GF-D8 (cell line): ENCODE data around the gene RIMS4.
"Not testable (repeated sequence)": the region's sequence is repeated elsewhere in the genome, so short reads cannot be mapped to it uniquely, and the experiment has no call there.

Experiments
- DNase-seq: peaks from one replicate; lab custom pipeline; 2025; lab: John Stamatoyannopoulos, UW

RIMS4 gene

DNA sequence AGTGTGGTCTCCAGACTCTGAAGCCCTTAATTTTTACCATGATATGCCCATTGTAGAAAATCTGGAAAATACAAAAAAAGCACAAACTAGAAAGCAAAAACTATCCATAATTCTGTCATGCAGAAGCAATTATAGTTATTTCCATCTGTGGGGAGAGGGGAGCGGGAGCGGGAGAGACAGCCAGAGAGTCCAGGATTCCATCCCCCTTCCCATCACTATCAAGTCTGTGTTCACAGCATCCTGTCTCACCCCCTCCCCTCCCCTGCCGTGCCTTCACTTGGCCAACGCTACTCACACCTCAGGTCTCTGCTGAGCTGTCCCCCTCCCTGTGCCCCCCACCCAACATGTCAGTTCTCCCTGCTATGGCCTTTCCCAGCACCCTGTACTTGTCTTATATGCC lies 14.5 kb downstream of the RIMS4 start:
- no peak for DNase-seq

DNA sequence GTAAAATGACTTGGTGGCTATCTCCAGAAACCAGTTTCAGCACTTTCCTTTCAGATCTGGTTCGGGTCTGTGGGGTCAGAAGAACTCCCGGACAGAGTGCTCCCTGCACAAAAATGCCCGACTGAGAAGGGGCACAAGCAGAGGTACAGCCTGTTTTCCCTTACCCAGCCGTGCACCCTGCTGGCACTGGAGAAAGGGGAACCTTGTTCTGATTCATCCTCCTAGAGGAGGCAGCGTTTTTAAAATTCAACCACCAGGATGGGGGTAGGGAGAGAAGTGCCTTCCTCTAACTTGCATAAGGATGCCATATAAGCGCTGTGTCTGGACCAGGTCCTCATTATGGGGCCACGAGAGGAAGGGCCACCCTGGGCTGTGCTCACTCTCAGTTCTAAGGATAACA lies 17.6 kb downstream of the RIMS4 start:
- no peak for DNase-seq

DNA sequence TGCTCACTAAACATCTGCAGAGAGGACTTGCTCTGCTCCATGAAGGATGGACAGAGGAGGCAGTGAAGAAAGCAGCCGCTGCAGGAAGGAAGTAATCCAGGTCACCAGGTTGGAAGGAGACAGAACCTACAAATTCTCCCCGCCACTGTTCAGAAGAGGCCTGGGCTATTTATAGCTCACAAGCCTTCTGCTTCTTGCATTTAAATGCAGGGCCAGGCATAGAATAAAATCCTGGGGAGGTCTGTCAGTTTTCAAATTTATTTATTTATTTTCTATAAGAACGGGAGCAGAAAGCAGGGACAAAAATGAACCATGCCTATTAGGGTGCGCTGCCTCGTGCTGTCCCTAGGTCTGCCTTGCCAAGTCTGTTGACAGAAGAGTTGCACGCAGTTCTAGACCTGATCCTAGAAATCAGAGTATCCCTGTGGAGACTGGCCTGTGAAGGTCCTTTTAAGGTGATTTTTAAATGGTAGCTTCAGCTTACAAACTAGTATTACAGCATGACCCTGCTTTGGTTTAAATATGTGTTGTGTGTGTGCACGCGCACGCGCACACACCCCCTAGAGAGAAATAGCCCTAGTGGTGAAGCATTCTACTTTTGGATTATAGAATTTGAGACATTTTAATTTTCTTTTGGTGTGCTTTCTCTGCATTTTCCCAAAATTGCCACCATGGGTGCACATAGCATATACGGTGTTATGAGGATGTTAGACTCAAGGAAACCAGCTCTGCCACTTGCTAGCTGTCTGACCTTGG lies 19.5 kb downstream of the RIMS4 start:
- no peak for DNase-seq

DNA sequence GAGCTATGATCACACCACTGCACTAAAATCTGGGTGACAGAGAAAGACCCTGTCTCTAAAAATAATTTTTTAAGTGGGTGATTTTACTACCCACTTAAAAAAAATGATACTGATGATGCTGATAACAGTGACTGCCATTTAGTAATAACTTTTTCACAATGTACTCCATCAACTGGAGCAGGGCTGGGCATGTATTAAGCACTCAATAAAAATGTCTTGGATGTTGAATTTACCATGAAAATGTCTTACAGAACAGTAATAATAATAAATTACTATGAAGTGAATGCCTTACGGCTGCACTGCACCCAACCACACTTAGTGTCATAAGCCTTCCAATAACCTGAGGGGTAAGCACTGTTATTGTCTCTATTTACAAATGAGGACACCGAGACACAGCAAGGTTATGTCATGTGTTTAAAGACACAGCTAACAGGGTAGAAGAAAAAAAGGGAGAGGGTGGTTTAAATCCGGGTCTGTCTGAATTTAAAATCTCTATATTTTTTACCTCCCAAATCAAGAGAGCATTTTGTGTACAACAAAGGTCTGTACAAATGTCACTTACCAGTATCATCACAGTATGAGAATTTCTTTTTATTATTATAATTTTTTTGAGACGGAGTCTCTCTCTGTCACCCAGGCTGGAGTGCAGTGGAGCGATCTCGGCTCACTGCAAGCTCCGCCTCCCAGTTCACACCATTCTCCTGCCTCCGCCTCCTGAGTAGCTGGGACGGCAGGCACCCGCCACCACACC lies 21.5 kb downstream of the RIMS4 start:
- DNase-seq, result no peak

DNA sequence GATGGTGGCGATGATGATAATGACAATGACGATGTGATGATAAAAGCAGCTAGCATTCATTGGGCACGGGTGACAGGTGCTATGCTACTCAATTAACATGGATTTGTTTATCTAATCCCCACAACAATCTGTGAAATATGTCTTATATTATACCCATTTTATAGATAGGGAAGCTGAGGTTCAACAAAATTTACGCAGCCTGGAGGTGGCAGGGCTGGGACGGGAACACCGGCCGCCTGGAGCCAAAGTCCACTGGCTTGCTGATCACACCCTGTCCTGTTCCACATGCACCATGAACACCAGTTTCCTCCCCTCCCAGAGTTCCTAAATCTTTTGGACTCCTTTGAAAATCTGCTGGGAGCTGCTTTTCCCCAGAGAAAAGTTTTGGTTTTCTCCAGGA lies 23.0 kb downstream of the RIMS4 start:
- no peak for DNase-seq

DNA sequence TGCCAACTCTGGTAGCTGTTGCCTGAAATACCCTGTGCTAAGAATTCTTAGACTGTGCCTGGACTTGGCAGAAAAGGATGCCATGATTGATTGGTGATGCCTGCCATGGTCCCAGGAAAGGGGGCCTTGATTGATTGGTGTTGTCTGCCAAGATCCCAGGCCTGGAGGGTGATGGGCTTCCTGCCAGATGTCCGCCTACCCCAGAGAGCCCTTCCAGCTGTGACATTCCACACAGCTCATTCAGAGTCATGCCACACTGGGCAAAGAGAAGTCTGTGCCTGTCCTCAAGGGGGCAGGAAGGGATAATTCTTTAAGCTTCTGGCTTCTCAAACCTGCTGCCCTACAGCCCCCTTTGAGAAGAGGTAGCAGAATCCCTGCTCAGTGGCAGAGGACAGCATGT lies 24.6 kb downstream of the RIMS4 start:
- no peak for DNase-seq

DNA sequence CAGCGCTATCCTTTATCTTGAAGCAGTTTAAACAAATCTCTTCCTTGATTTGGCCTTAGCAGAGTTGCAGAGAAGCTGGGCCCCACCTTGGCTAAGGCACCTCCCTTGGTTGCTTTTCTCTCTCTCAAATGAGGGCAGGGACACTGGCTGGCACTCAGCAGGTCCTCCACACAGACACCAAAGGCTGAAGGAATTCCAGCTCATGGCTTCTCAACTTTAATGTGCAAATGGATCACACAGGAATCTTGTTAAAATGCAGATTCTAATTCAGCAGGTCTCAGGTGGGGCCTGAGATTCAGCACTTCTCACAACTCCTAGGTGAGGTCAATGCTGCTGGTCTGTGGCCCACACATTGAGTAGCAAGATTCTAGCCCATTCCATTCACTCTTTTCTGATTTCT lies 25.7 kb downstream of the RIMS4 start:
- DNase-seq, result no peak

DNA sequence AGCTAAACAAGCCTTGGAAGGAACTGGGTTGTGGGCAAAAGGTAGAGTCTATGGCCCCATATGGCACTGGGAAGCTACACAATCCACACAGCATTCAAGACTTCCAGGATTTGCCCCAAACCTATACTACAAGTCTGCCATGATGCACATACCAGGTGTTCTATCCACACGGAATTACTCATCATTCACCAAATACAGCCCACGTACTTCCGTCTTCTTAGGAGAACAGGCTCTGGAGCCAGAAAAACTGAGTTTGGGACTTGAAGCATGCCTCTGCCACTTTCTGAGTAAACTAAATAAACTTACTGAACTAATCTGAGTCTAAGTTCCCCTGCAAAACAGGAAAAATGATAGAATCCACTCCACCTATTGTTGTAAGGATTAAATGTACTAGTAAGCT lies 28.6 kb downstream of the RIMS4 start:
- no peak for DNase-seq

DNA sequence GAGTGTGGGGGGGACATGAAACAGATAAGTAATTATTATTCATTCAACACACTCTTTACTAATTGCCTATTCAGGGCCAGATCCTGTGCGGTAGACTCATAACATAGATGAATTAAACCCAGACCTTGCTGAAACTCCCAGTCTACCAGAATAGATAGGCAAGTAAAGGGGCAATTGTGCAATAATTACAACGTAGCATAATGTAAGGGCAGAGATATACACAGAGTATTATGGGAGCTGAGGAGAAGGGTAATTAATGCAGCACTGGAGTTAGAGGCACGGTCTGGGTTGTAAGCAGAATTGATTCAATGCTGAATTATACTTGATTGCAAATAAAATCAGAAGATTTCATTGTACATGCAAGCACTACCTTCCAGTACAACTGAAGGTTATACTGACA lies 29.2 kb downstream of the RIMS4 start:
- DNase-seq, result no peak

DNA sequence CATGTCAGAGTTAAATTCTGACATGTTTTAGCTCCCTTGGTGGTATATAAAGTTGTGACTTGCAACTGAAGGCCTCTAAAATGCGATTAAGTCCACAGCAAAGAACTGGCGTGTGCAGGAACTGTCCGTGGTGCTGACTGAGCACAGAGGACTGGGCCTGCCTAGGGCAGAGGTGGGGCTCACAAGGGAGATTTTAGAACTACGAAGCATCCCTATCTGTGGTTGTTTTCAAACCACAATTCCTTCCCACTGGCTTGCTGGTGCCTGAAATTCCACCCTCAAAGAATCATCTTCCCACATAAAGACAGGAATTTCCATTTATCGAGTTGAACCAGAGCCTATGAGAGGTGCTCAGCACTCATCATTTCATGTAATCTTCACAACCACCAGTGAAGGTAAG lies 30.1 kb downstream of the RIMS4 start:
- no peak for DNase-seq

DNA sequence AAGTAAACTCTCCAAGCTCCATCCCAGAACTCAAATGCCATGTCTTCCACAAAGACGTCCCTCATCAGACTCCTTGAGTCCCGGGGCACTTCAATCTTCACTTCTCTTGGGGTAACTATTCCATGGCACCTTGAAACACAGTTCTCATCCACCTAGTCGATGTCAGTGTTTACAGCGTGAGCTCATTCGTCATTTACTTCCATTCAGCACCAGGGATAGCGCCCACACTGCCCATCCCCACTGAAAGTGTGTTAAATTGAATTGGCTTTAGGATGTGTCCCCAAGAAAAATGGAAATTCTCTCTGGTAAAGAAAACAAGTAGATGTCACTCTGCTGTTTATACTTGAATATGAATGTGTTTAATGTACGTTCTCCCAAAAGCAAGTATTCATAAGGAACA lies 33.4 kb downstream of the RIMS4 start:
- DNase-seq, result no peak

DNA sequence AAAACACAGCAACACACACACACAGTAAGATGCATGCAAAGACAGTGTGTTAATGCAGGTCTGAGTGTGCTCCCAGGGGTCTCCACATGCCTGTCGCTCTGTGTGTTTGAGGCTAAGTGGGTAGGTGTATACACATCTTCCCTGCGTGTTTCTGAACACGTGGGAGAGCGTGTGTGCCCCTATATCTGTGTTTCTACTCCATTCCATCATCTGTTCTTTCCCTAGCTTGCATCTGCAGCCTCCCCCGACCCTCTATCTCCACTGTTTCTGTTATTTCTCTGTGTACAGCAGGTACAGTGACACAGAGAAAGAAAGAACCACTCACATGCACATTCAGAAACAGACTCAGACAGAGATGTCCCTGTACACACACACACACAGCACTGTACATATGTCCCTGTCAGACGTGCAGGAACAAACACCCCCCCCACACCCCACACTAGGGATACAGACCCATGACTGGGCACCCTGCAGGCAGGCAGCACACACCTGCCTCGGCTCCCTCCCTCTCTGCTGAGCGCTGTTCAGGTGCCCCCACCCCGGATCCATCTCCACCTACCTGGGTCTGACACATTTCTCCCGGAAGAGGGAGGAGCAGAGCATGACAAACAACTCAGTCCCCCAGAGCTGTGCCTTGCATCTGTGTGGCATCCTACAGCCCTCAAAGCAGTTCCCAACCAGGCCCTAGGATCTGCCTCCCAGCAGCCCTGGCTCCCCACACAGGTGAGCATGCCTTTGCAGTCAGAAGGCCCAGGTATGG lies 37.1 kb downstream of the RIMS4 start:
- no peak for DNase-seq

DNA sequence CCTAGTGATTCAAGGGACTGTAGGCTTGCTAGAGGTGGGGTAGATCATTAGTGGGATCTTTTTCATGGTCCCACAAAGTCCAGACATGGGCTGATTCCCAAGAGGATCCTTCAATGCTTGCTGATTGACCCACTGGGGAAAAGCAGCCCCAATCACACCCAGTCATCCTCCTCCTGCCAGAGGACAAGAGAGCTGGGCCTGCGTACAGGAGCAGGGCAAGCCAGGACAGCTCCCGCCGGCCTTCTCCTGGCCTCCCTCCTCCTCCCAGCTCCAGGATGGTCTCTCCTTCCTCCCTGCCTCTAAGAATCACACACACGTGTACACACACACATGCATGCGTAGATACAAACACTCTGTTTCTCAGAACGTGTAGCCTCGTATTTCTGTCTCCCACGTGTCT lies 37.7 kb downstream of the RIMS4 start:
- no peak for DNase-seq

DNA sequence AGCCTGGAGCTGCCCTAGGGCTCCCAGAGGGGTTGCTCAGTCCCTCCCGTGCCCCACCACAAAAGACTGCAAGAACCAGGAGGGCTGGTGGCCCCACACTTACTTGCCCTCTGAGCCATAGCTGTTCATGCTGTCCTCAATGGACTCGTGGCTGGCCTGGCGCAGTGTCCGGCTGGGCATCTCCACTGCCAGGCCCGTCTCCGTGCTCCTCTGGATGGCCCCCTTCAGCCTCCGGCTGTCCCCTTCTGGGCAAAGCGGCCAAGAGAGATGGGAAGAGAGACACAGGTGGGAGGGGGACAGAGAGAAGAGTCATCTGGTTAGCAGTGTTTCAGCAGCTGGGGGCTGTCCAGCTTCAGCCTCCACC lies 39.2 kb downstream of the RIMS4 start:
- DNase-seq, result no peak

DNA sequence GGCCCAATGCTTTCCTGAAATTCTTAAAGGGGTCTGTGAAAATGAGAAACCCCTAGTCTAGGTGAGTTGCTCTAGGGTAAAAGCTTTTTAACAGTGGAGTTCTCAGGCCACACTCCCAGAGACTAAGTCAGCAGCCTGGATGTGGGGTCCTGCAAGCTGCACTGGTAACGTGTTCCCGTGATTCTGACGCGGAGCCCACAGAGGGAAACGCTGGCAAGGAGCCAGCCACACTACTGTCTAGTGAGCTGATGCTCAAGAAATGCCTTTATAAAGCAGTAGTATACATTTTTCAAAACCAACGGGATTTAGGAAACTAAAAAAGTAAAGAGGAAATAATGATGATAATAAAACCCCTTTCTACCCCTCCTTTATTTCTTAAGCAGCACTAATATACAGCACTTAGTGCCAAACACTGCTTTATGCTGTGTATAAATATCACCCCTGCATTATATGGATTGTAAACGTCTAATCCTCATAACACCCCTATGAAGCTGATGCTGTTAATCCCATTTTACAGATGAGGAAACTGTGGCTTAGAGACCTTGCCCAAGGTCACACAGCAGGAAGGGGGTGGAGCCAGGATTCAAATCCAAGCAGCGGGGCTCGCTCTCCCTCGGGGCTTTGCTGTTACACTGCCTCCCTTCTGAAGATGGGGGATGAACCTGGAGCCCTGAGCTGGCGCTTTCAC lies 39.7 kb downstream of the RIMS4 start:
- no peak for DNase-seq

DNA sequence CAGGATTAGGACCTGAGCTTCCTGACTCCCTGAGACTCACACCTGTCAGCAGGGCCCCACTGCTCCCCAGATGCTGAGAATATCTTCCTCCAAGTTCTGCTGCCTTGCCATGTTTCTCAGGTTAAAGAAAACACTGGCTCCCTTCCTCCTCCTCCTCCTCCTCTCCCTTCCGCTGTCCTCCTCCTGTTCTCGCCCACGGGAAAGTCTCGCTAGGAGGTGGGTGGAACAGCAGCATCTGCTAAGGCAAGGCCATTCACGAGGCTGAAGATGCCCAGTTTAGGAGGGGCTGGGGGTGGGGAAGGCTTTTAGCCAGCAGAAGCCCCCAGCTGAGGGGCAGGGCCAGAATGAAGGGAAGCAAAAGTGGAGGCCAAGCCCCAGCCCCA lies 40.9 kb downstream of the RIMS4 start:
- no peak for DNase-seq

DNA sequence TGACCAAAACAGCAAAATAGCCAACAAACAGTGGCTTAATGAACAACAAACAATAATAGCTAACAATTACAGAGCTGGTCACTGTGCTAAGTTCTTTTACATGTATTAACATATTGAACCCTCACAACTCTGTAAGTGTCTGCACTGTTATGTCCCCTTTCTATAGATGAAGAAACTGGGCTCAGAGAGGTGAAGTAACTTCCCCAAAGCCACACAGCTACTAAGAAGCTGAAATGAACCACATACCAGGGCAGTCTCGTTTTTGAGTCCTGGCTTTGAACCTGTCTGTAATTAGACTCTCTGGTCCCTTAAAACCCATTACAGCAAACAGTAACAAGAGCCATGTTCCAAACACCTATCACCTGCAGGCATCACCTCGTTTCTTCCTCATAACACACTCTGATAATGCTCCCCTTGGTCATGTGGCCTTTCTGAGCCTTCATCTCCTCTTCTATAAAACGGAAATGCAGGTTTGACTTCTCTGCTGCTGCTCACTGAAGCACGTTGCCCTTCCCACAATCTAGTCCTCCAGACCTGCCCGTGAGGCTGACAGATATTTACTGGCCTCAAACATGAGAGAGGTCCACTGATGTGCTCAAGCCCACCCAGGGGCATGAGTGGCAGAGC lies 41.4 kb downstream of the RIMS4 start:
- DNase-seq, result no peak

DNA sequence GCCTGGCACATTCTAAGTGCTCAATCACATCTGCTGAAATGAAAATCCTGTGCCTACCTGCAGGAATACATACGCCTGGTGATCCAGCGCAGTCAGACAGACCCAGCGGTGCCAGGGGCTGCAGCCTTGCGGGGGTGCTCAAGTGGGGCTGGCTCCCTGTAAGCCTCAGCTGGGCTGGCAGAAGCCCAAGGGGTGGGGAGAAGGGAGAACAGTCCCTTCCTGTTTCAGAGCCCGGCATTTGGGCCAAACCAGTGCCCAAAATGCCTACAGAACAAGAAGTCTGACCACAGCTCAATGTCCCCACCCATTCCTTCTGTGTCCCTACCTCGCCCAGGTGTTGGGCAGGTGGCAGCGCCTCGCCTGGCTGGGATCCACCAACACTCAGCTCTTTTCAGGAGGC lies 42.1 kb downstream of the RIMS4 start:
- DNase-seq, result no peak

DNA sequence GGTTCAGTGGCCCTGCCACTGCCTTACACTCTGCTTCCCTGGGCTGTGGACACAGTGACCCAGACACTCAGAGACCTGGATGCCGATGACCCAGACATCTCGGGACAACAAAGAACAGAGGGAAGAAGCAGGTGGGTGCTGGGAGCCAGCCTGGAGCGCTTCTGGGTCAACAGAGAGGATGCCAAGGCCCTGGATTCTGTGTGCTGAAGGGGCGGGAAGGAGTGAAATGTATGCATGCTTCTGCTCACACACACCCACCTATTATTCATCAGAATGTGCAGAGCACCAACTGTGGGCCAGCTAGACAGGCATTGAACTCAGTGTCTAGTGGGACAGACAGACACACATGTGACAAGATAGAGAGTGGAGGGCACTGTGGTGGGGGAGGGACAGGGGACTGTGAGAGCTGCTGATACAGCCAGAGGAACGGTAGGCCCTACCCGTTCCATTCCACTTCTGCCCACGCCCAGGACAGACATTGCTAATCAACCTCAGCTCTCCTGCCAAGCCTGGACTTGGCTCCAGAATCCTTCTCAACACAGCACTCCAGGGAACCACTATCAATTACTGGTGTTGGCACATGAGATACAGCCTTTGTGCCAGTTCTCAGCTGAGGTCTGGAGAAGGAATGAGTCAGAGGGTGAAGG lies 44.5 kb downstream of the RIMS4 start:
- no peak for DNase-seq

DNA sequence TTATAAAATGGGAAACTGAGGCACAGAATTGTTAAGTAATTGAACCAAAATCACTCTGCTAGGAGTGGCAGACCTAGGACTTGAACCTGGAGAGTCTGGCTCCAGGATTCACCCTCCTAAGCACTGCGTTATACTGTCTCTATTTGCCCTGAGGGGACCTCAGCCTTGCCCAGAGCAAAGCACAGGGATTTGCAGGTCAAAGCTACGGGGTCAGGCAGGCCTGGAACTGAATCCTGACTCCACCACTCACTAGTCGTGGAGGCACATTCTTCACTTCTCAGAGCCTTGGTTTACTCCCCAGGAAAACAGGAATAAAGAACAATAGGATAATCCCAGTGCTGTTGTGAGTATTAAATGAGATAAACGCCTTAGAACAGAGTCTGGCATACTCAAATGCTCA lies 45.3 kb downstream of the RIMS4 start:
- no peak for DNase-seq

DNA sequence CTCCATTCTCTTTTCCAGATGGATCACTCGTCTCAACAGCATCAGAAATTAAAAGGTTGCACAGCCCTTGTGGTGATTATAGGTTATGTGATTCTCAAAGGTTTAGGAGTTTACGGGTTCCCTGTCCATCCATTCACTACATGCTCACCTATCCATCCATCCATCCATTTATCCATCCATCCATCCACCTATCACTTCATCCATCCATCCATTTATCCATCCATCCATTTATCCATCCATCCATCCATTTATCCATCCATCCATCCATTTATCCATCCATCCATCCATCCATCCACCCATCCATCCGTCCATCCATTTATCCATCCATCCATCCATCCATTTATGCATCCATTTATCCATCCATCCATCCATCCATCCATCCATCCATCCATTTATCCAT lies 46.5 kb downstream of the RIMS4 start:
- DNase-seq, result not testable (repeated sequence)
